Endothelial cell of umbilical vein (primary cell): Measurements from ENCODE around the gene SUGCT. TPM values are rescaled to one million over a fixed set of nuclear protein-coding genes. Genes with fewer than 3 reads are reported as not detected.

Source experiments
- Bru-seq: library from RNA; stranded (reverse); fragments of 400-500 nt; gene quantifications from one replicate; lab custom pipeline; 2021; lab: Mats Ljungman, UMichigan
- BruChase-seq, 2 experiments: library from RNA; stranded (reverse); fragments of 400-500 nt; gene quantifications; one replicate each; lab custom pipeline; 2021; lab: Mats Ljungman, UMichigan
- BruUV-seq: library from RNA; stranded (reverse); fragments of 400-500 nt; replicated peaks from 2 replicates; lab custom pipeline; 2021; lab: Mats Ljungman, UMichigan
- CTCF ChIA-PET: fragments of 300-600, 350-600 bp; sonication (Branson Sonifier 250); formaldehyde crosslinking; loops from one replicate; lab custom pipeline; 2021; ENCODE audit warnings: antibody characterized with exemption, inconsistent platforms; lab: Charles Lee
- POLR2A ChIA-PET: fragments of 300-600, 350-600 bp; sonication (Branson Sonifier 250); formaldehyde crosslinking; loops from one replicate; lab custom pipeline; 2021; ENCODE audit warnings: antibody characterized with exemption, inconsistent platforms; lab: Charles Lee
- DNase-seq: peaks from one replicate; pipeline ENCODE4 v3.0.0-alpha.2; 2011; ENCODE audit warnings: low read depth, low spot score
- FAIRE-seq: peaks from 2 replicates; lab custom pipeline; 2011; peaks lifted over from hg19 to GRCh38; lab: Jason Lieb, UNC
- H2AFZ ChIP-seq: 2 replicates; pipeline ENCODE4 v1.6.0; 2012; ENCODE audit warnings: low read depth, low read length, control low read depth, inconsistent platforms
- H3K27ac ChIP-seq: 2 replicates; pipeline ENCODE4 v1.5.1; 2011; ENCODE audit warnings: low read depth, mild to moderate bottlenecking, control low read depth, low read length, moderate library complexity; ENCODE audit not compliant: insufficient read depth
- H3K27me3 ChIP-seq, 2 experiments: 2 replicates each; pipeline versions ENCODE4 v1.6.0 to v1.6.1; 2011; ENCODE audit warnings: low read length in 2 of 2, mixed read lengths in 1 of 2; ENCODE audit not compliant: control insufficient read depth in 2 of 2, insufficient read depth in 2 of 2
- H3K36me3 ChIP-seq, 2 experiments: 2 replicates in 1 of 2; 3 replicates in 1 of 2; pipeline ENCODE4 v1.5.1; 2011; ENCODE audit warnings: low read length in 2 of 2, mild to moderate bottlenecking in 1 of 2, moderate library complexity in 1 of 2; ENCODE audit not compliant: control insufficient read depth in 2 of 2, insufficient read depth in 2 of 2; ENCODE audit errors: extremely low read depth in 1 of 2
- H3K4me1 ChIP-seq: 3 replicates; pipeline ENCODE4 v1.5.1; 2011; ENCODE audit warnings: mild to moderate bottlenecking, low read length; ENCODE audit not compliant: control insufficient read depth, insufficient read depth; ENCODE audit errors: extremely low read depth
- H3K4me2 ChIP-seq: 2 replicates; pipeline ENCODE4 v1.6.1; 2011; ENCODE audit warnings: low read length, control low read depth, mixed read lengths; ENCODE audit not compliant: insufficient read depth
- H3K4me3 ChIP-seq, 3 experiments: fragments of 200-600 bp in 1 of 3; sonication (generic), shearing (Covaris generic) in 1 of 3; replicated peaks in 1 of 3; 2 replicates each; pipeline ENCODE4 v1.5.1; 2011 to 2016; ENCODE audit warnings: control low read depth in 3 of 3, low read length in 3 of 3, mild to moderate bottlenecking in 2 of 3, inconsistent platforms in 1 of 3, low read depth in 1 of 3, moderate library complexity in 1 of 3; ENCODE audit not compliant: insufficient read depth in 1 of 3
- H3K79me2 ChIP-seq: 2 replicates; pipeline ENCODE4 v1.6.0; 2012; ENCODE audit warnings: low read length, inconsistent platforms; ENCODE audit not compliant: control insufficient read depth, insufficient read depth
- H3K9ac ChIP-seq: replicated peaks from 2 replicates; pipeline ENCODE3; 2011; ENCODE audit warnings: low read length, control low read depth; ENCODE audit not compliant: insufficient read depth; ENCODE audit errors: extremely low read depth
- H3K9me1 ChIP-seq: replicated peaks from 3 replicates; pipeline ENCODE4 v1.6.0; 2011; ENCODE audit warnings: mild to moderate bottlenecking, low read length; ENCODE audit not compliant: control insufficient read depth, insufficient read depth; ENCODE audit errors: extremely low read depth
- H3K9me3 ChIP-seq: replicated peaks from 2 replicates; pipeline ENCODE4 v1.5.1; 2012; ENCODE audit warnings: low read length, inconsistent platforms; ENCODE audit not compliant: control insufficient read depth, insufficient read depth
- H4K20me1 ChIP-seq: replicated peaks from 2 replicates; pipeline ENCODE3; 2011; ENCODE audit warnings: mild to moderate bottlenecking, low read length; ENCODE audit not compliant: control insufficient read depth, insufficient read depth; ENCODE audit errors: extremely low read depth
- CTCF ChIP-seq, 2 donors: IDR thresholded peaks; 1 replicate in 1 of 2; 2 replicates in 1 of 2; pipeline ENCODE4 v1.5.1; 2011; ENCODE audit warnings: low read length in 2 of 2, mild to moderate bottlenecking in 2 of 2, moderate library complexity in 2 of 2, control low read depth in 1 of 2, inconsistent platforms in 1 of 2, low read depth in 1 of 2; ENCODE audit not compliant: insufficient read depth in 1 of 2; ENCODE audit errors: extremely low read depth in 1 of 2
- EZH2 ChIP-seq: IDR thresholded peaks from 2 replicates; pipeline ENCODE4 v1.6.1; 2012; ENCODE audit warnings: borderline replicate concordance, low read depth, mild to moderate bottlenecking, moderate library complexity, low read length, inconsistent platforms; ENCODE audit not compliant: severe bottlenecking
- FOS ChIP-seq: IDR thresholded peaks from 2 replicates; pipeline ENCODE4 v1.6.1; 2011; ENCODE audit warnings: mild to moderate bottlenecking, low read length, moderate library complexity, borderline replicate concordance; ENCODE audit not compliant: insufficient read depth
- GATA2 ChIP-seq: IDR thresholded peaks from 2 replicates; pipeline ENCODE4 v1.7.0; 2011; ENCODE audit warnings: low read depth, mild to moderate bottlenecking, moderate library complexity, mixed read lengths, low read length; ENCODE audit not compliant: insufficient read length, insufficient read depth
- JUN ChIP-seq: IDR thresholded peaks from 2 replicates; pipeline ENCODE4 v1.6.1; 2011; ENCODE audit warnings: borderline replicate concordance, low read depth; ENCODE audit not compliant: insufficient read length, insufficient read depth
- MYC ChIP-seq: IDR thresholded peaks from one replicate; pipeline ENCODE4 v1.6.1; 2011; ENCODE audit warnings: mild to moderate bottlenecking, low read depth, low read length
- POLR2A ChIP-seq: IDR thresholded peaks from 2 replicates; pipeline ENCODE4 v1.6.1; 2012; ENCODE audit warnings: low read depth, mild to moderate bottlenecking, control low read depth, low read length
- POLR2AphosphoS5 ChIP-seq: IDR thresholded peaks from 2 replicates; pipeline ENCODE4 v1.6.1; 2012; ENCODE audit warnings: low read depth, mild to moderate bottlenecking, control low read depth, low read length, moderate library complexity; ENCODE audit not compliant: insufficient read depth
- dilution Hi-C: fragments of 300-500 bp; cut with MboI; formaldehyde crosslinking; loops from one replicate; pipeline ENCODE4 v1.15.0; 2019; ENCODE audit warnings: low sequenced_read_pairs; ENCODE audit not compliant: extremely low pct_ligation_motif_present
- intact Hi-C: fragments of 100-400 bp; cut with micrococcal nuclease; formaldehyde crosslinking; loops from one replicate; pipeline ENCODE4 v1.10.0; 2022
- long read RNA-seq: library from polyadenylated mRNA; stranded (forward); transcript quantifications from one replicate; pipeline ENCODE4 v2.0.0, GENCODE V29; 2021
- polyA minus RNA-seq, 3 experiments: library from RNA; depleted of rRNA, polyadenylated mRNA; stranded (reverse); fragments of >200 nt; gene quantifications; 1 replicate in 1 of 3; 2 replicates in 2 of 3; pipeline ENCODE4 v1.2.3, GENCODE V29; 2011
- polyA plus RNA-seq, 4 experiments: library from polyadenylated mRNA; depleted of rRNA in 3 of 4; stranded (reverse) in 3 of 4; unstranded in 1 of 4; fragments of >200 nt; gene quantifications; 2 replicates each; pipeline versions ENCODE4 v1.2.1 to v1.2.3, GENCODE V29; 2011 to 2012; ENCODE audit warnings: missing spikeins in 1 of 4
- total RNA-seq: library from RNA; stranded (reverse); gene quantifications from 2 replicates; pipeline ENCODE4 v1.2.3, GENCODE V29; 2021
- TF ChIP-seq, protein P1 (sequence below): IDR thresholded peaks from 2 replicates; pipeline ENCODE4 v1.6.1; 2011; ENCODE audit not compliant: insufficient read depth, insufficient read length

The SUGCT gene
- total RNA-seq (1.4 and 2.2 TPM in 2 replicates), polyA plus RNA-seq (0.91 and 1.2 TPM in 2 replicates), polyA minus RNA-seq (1.5 and 2.1 TPM in 2 replicates), Bru-seq, nascent RNA (percentile 28 among the genes with signal in this experiment), BruChase-seq, experiment 1, labeled RNA remaining after a 6-hour chase (percentile 22 among the genes with signal in this experiment), BruChase-seq, experiment 2, labeled RNA remaining after a 2-hour chase (percentile 31 among the genes with signal in this experiment)
- 1.3 and 1.5 TPM in 2 replicates for polyA plus RNA-seq (2011; cell fraction: cytosol; rRNA removed)
- polyA plus RNA-seq (2011; cell fraction: nucleus; rRNA removed): 0.94 and 1.3 TPM in 2 replicates
- 3.5 and 4.5 TPM in 2 replicates for polyA plus RNA-seq (2012)
- not detected for polyA minus RNA-seq (2011; cell fraction: cytosol; rRNA and poly(A)+ RNA removed)
- polyA minus RNA-seq (2011; cell fraction: nucleus; rRNA and poly(A)+ RNA removed): 2.5 and 4.1 TPM in 2 replicates
- long read RNA-seq: 0 reads

- Histone ChIP-seq H3K9ac (peak within 1 kb of the TSS; percentile 75), H3K79me2 (peaks cover 45% of the 10 kb centered on the region), H3K4me1 (peaks cover 14% of the 10 kb centered on the region), H3K9me3 (no peaks in the 10 kb centered on the region), H2AFZ (peak within 1 kb of the TSS; percentile 91), H4K20me1 (no peaks in the 10 kb centered on the region), H3K4me2 (peak within 1 kb of the TSS; percentile 92), H3K36me3 (no peaks in the 10 kb centered on the region), H3K4me3 (peak within 1 kb of the TSS; percentile 63 to 99 (median 99)), H3K27me3 (no peaks in the 10 kb centered on the region), H3K9me1 (no peaks in the 10 kb centered on the region), H3K27ac (peak within 1 kb of the TSS; percentile 67)
- peak; percentile 80 for FAIRE-seq
- intact Hi-C loops: loop anchor here (1.0 to 10.0 kb wide), 4 partner anchors 164 to 1570 kb away; partner anchors contain the start of gene INHBA
- BruUV-seq: no TSS peak
- peak; percentile 89 for DNase-seq
- TF ChIP-seq POLR2AphosphoS5 (no peak), EZH2 (no peak), CTCF (IDR thresholded peaks at IDR 0.05; ENCODE audit: extremely low read depth in 1 of 2, insufficient read depth in 1 of 2, low read depth in 1 of 2, low read length in 2 of 2) (peak; percentile 96 to 99), POLR2A (peak; percentile 35), MYC (peak; percentile 50), JUN (no peak), FOS (no peak), GATA2 (no peak)
- TF ChIP-seq, protein P1, sequence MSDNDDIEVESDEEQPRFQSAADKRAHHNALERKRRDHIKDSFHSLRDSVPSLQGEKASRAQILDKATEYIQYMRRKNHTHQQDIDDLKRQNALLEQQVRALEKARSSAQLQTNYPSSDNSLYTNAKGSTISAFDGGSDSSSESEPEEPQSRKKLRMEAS: peak; percentile 26
- POLR2A ChIA-PET: interaction anchor here (0.5 kb wide), 1 partner anchor 121 kb away, joined by 3 read pairs; no protein-coding TSS in a partner anchor
- dilution Hi-C loops: no loop called here
- CTCF ChIA-PET: interaction anchor here (0.7 to 3.7 kb wide), 15 partner anchors 10 to 1599 kb away, joined by 3 to 23 read pairs (median 3); no protein-coding TSS in a partner anchor
Observed at GRCh38 chr7:40134428-40135316, at the start of gene SUGCT, which contains the start of gene MPLKIP. Gene SUGCT (plus strand): TSS chr7:40135005. Gene MPLKIP (minus strand): TSS chr7:40134622. CDS start chr7:40134567, 55 bp downstream.
